Measurements from ENCODE around the gene PRR33. TPM values are rescaled to one million over a fixed set of nuclear protein-coding genes. Genes with fewer than 3 reads are reported as not detected.

Gene PRR33
- total RNA-seq, 2 experiments from 2014 or later, result 0.16 to 0.20 TPM

DNA sequence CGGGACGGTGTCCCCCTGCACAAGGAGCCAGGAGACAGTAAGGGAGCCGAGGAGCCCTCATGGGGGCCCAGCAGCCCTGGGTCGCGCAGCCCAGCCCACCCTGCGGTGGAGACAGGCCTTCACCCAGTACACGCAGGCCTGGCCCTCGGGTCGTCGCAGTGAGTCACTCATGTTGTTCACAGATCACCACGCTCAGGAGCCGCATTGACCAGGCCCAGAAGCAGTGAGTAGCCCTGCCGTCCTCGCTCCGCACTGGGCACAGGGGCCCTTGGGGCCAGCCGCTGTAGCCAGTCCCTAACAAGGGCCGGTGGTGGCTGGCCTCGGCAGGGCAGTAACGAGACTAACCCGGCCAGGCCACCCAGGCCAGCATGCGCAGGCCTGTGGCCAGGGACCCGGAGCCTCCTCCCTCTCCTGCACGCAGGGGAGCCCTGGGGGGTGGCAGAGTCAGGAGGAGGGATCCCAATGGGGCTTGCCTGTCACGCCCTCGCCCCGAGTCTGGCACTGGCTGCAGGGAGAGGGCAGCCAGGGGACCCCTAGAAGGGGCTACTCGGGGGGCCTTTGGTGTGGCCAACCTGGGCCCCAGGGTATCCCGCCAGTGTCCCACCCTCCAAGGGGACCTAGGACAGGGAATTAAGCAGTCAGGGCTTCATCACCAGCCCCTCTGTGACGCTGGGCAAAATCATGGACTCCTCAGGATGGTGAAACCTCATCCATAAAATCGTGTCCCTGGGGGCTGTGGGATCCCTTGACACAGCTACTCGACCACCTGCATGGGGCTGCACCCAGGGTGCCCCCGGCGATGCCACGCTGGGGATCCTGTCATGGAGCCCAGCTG, 45.3 kb upstream of the PRR33 start:
- Mint-ChIP-seq H3K4me3 (no peak overlapping the region), H3K27ac (no peak overlapping the region), H3K4me1 (ENCODE audit: low read depth) (peaks cover 12% of the 10 kb centered on the region), H3K36me3 (ENCODE audit: low read depth) (no peaks in the 10 kb centered on the region), H3K9me3 (no peaks in the 10 kb centered on the region), H3K27me3 (no peaks in the 10 kb centered on the region)
- TF ChIP-seq, protein P1, sequence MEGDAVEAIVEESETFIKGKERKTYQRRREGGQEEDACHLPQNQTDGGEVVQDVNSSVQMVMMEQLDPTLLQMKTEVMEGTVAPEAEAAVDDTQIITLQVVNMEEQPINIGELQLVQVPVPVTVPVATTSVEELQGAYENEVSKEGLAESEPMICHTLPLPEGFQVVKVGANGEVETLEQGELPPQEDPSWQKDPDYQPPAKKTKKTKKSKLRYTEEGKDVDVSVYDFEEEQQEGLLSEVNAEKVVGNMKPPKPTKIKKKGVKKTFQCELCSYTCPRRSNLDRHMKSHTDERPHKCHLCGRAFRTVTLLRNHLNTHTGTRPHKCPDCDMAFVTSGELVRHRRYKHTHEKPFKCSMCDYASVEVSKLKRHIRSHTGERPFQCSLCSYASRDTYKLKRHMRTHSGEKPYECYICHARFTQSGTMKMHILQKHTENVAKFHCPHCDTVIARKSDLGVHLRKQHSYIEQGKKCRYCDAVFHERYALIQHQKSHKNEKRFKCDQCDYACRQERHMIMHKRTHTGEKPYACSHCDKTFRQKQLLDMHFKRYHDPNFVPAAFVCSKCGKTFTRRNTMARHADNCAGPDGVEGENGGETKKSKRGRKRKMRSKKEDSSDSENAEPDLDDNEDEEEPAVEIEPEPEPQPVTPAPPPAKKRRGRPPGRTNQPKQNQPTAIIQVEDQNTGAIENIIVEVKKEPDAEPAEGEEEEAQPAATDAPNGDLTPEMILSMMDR (IDR thresholded peaks at IDR 0.05), result no peak
- DNase-seq, result no peak
- no peak for ATAC-seq
- ChIA-PET POLR2A (no interaction called here), CTCF (interaction anchor here (1.1 to 1.7 kb wide), 2 partner anchors 55 to 104 kb away, joined by 3 to 5 read pairs; no protein-coding TSS in a partner anchor)
- intact Hi-C loops (cut with micrococcal nuclease), result loop anchor here (2.0 to 5.0 kb wide), 2 partner anchors 22 to 40 kb away; no protein-coding TSS in a partner anchor

GRCh38 chr11:1936072-1936780, 44.5 kb upstream of the PRR33 start:
- DNase-seq (no peak), ATAC-seq (no peak)
- Mint-ChIP-seq H3K27ac (no peak overlapping the region), H3K4me3 (no peak overlapping the region), H3K4me1 (ENCODE audit: low read depth) (peaks cover 12% of the 10 kb centered on the region), H3K36me3 (ENCODE audit: low read depth) (no peaks in the 10 kb centered on the region), H3K27me3 (no peaks in the 10 kb centered on the region), H3K9me3 (no peaks in the 10 kb centered on the region)
- POLR2A ChIA-PET, result interaction anchor here (0.5 kb wide), 1 partner anchor 323 kb away, joined by 3 read pairs; no protein-coding TSS in a partner anchor
- intact Hi-C loops (cut with micrococcal nuclease), result loop anchor here (2.0 to 5.0 kb wide), 2 partner anchors 21 to 39 kb away; no protein-coding TSS in a partner anchor
- CTCF ChIA-PET, result interaction anchor here (1.6 to 1.7 kb wide), 2 partner anchors 54 to 284 kb away, joined by 4 to 5 read pairs; no protein-coding TSS in a partner anchor
- TF ChIP-seq, protein P1 (IDR thresholded peaks at IDR 0.05), result no peak

- no peak for DNase-seq
- intact Hi-C loops (cut with micrococcal nuclease), result loop anchor here (2.0 to 5.0 kb wide), 2 partner anchors 21 to 38 kb away; no protein-coding TSS in a partner anchor
- no peaks in the 10 kb centered on the region for H3K27me3 Mint-ChIP-seq
Measured at GRCh38 chr11:1935156-1936071, 43.7 kb upstream of the PRR33 start.

More at GRCh38 chr11:1935156-1936071, 43.7 kb upstream of the PRR33 start:
- no peaks in the 10 kb centered on the region for H3K36me3 Mint-ChIP-seq (ENCODE audit: low read depth)
- peaks cover 12% of the 10 kb centered on the region for H3K4me1 Mint-ChIP-seq (ENCODE audit: low read depth)
- H3K27ac Mint-ChIP-seq, result no peak overlapping the region
- no peak overlapping the region for H3K4me3 Mint-ChIP-seq
- no peaks in the 10 kb centered on the region for H3K9me3 Mint-ChIP-seq
- no peak for ATAC-seq
- CTCF ChIA-PET, result interaction anchor here (1.6 to 1.7 kb wide), 2 partner anchors 53 to 283 kb away, joined by 4 to 5 read pairs; no protein-coding TSS in a partner anchor
- POLR2A ChIA-PET, result interaction anchor here (0.5 to 1.3 kb wide), 2 partner anchors 85 to 324 kb away, joined by 3 read pairs; no protein-coding TSS in a partner anchor
- TF ChIP-seq, protein P1 (IDR thresholded peaks at IDR 0.05), result no peak

Data from activated CD8-positive, alpha-beta T cell treated with anti-CD3 and anti-CD28 coated beads for 36 hours (primary cell).